Stimulated activated memory B cell treated with anti-CD40 and anti-IgM and Interleukin-4, amounts not matched to agents 10 μg/mL and 1 μg/mL and 100 μg/mL, for 72 hours (primary cell): ENCODE measurements around the gene SAA1.

Experiments used
- ATAC-seq: fragments of 150-1000 bp; cut with Tn5 transposase; 2 replicates; pipeline ENCODE4 v1.10.0; 2021
- H3K27ac Mint-ChIP-seq: one replicate; pipeline ENCODE4 v1.8.0; 2022; ENCODE audit warnings: mild to moderate bottlenecking, mixed read lengths
- H3K27me3 Mint-ChIP-seq: one replicate; pipeline ENCODE4 v1.8.0; 2022; ENCODE audit warnings: mixed read lengths
- H3K36me3 Mint-ChIP-seq: one replicate; pipeline ENCODE4 v1.8.0; 2022; ENCODE audit warnings: mixed read lengths
- H3K4me1 Mint-ChIP-seq: one replicate; pipeline ENCODE4 v1.8.0; 2022; ENCODE audit warnings: mixed read lengths
- H3K4me3 Mint-ChIP-seq: one replicate; pipeline ENCODE4 v1.8.0; 2022; ENCODE audit warnings: mild to moderate bottlenecking, moderate library complexity, mixed read lengths
- H3K9me3 Mint-ChIP-seq: one replicate; pipeline ENCODE4 v1.8.0; 2022; ENCODE audit warnings: mixed read lengths

Gene SAA1

GRCh38 chr11:18265949-18266348 lies at the start of gene SAA1:
TSS of gene SAA1 (plus strand) at chr11:18266264. CDS start at chr11:18266888, 624 bp downstream.
- H3K4me1 Mint-ChIP-seq: peaks cover 34% of the 10 kb centered on the region
- no peaks in the 10 kb centered on the region for H3K27me3 Mint-ChIP-seq
- no peaks in the 10 kb centered on the region for H3K36me3 Mint-ChIP-seq
- H3K9me3 Mint-ChIP-seq: peaks cover 2% of the 10 kb centered on the region
- no peak for ATAC-seq
- H3K4me3 Mint-ChIP-seq: no peak within 1 kb of the TSS
- H3K27ac Mint-ChIP-seq: peak within 1 kb of the TSS; percentile 43

- Mint-ChIP-seq H3K27me3 (no peaks in the 10 kb centered on the region), H3K4me1 (peaks cover 18% of the 10 kb centered on the region), H3K9me3 (peaks cover 15% of the 10 kb centered on the region), H3K36me3 (no peaks in the 10 kb centered on the region), H3K4me3 (no peak overlapping the region), H3K27ac (no peak overlapping the region)
- ATAC-seq: no peak
These were observed 44.7 kb upstream of the SAA1 start for GRCh38 chr11:18221274-18221876.

GRCh38 chr11:18222814-18223421 lies 43.1 kb upstream of the SAA1 start:
- no peak for ATAC-seq

GRCh38 chr11:18223591-18224387 lies 42.3 kb upstream of the SAA1 start:
- no peaks in the 10 kb centered on the region for H3K36me3 Mint-ChIP-seq
- no peak overlapping the region for H3K4me3 Mint-ChIP-seq
- no peak overlapping the region for H3K27ac Mint-ChIP-seq
- peaks cover 24% of the 10 kb centered on the region for H3K4me1 Mint-ChIP-seq
- peaks cover 14% of the 10 kb centered on the region for H3K9me3 Mint-ChIP-seq
- no peak for ATAC-seq
- H3K27me3 Mint-ChIP-seq: no peaks in the 10 kb centered on the region

More at GRCh38 chr11:18222814-18223421, 43.1 kb upstream of the SAA1 start:
- Mint-ChIP-seq H3K4me3 (no peak overlapping the region), H3K9me3 (peaks cover 15% of the 10 kb centered on the region), H3K4me1 (peaks cover 18% of the 10 kb centered on the region), H3K27me3 (no peaks in the 10 kb centered on the region), H3K27ac (no peak overlapping the region), H3K36me3 (no peaks in the 10 kb centered on the region)

GRCh38 chr11:18225913-18226312 lies 40.2 kb upstream of the SAA1 start:
- Mint-ChIP-seq H3K36me3 (no peaks in the 10 kb centered on the region), H3K27me3 (no peaks in the 10 kb centered on the region), H3K27ac (no peak overlapping the region), H3K4me1 (peaks cover 36% of the 10 kb centered on the region), H3K9me3 (peaks cover 8% of the 10 kb centered on the region), H3K4me3 (no peak overlapping the region)
- no peak for ATAC-seq

- H3K9me3 Mint-ChIP-seq: peaks cover 5% of the 10 kb centered on the region
- H3K27me3 Mint-ChIP-seq: no peaks in the 10 kb centered on the region
- H3K27ac Mint-ChIP-seq: peak overlapping the region; percentile 41
- H3K4me3 Mint-ChIP-seq: no peak overlapping the region
- peaks cover 28% of the 10 kb centered on the region for H3K4me1 Mint-ChIP-seq
- ATAC-seq: peak; percentile 96
- no peaks in the 10 kb centered on the region for H3K36me3 Mint-ChIP-seq
These were observed 36.6 kb upstream of the SAA1 start for GRCh38 chr11:18229501-18229900.

- Mint-ChIP-seq H3K27ac (no peak overlapping the region), H3K4me3 (no peak overlapping the region), H3K27me3 (peaks cover 3% of the 10 kb centered on the region), H3K9me3 (peaks cover 5% of the 10 kb centered on the region), H3K4me1 (peaks cover 21% of the 10 kb centered on the region), H3K36me3 (no peaks in the 10 kb centered on the region)
- no peak for ATAC-seq
These were observed 35.2 kb upstream of the SAA1 start for GRCh38 chr11:18230859-18231258.

GRCh38 chr11:18233912-18234311 lies 32.2 kb upstream of the SAA1 start:
- no peak for ATAC-seq
- H3K27me3 Mint-ChIP-seq: peaks cover 9% of the 10 kb centered on the region
- H3K36me3 Mint-ChIP-seq: no peaks in the 10 kb centered on the region
- no peak overlapping the region for H3K4me3 Mint-ChIP-seq
- H3K9me3 Mint-ChIP-seq: peaks cover under 1% of the 10 kb centered on the region
- no peak overlapping the region for H3K27ac Mint-ChIP-seq
- peaks cover 11% of the 10 kb centered on the region for H3K4me1 Mint-ChIP-seq

GRCh38 chr11:18235394-18236334 lies 30.4 kb upstream of the SAA1 start:
- no peak for ATAC-seq
- H3K27me3 Mint-ChIP-seq: peaks cover 9% of the 10 kb centered on the region
- no peak overlapping the region for H3K4me3 Mint-ChIP-seq
- no peak overlapping the region for H3K27ac Mint-ChIP-seq
- no peaks in the 10 kb centered on the region for H3K36me3 Mint-ChIP-seq
- no peaks in the 10 kb centered on the region for H3K4me1 Mint-ChIP-seq
- H3K9me3 Mint-ChIP-seq: peaks cover under 1% of the 10 kb centered on the region

GRCh38 chr11:18236664-18237356 lies 29.3 kb upstream of the SAA1 start, which contains the start of gene SAA4:
TSS of gene SAA4 (minus strand) at chr11:18236802. CDS start at chr11:18235926, 876 bp downstream.
- Mint-ChIP-seq H3K27me3 (peaks cover 9% of the 10 kb centered on the region), H3K36me3 (no peaks in the 10 kb centered on the region)

GRCh38 chr11:18239655-18240054 lies 26.4 kb upstream of the SAA1 start:
- Mint-ChIP-seq H3K4me1 (peaks cover 6% of the 10 kb centered on the region), H3K9me3 (peaks cover 10% of the 10 kb centered on the region), H3K36me3 (peaks cover 6% of the 10 kb centered on the region), H3K27me3 (peaks cover 9% of the 10 kb centered on the region), H3K27ac (no peak overlapping the region), H3K4me3 (no peak overlapping the region)
- no peak for ATAC-seq

More at GRCh38 chr11:18236664-18237356, 29.3 kb upstream of the SAA1 start, which contains the start of gene SAA4:
- Mint-ChIP-seq H3K4me3 (no peak within 1 kb of the TSS), H3K4me1 (no peaks in the 10 kb centered on the region), H3K9me3 (peaks cover 4% of the 10 kb centered on the region), H3K27ac (no peak within 1 kb of the TSS)
- ATAC-seq: no peak

GRCh38 chr11:18243783-18244362 lies 22.2 kb upstream of the SAA1 start:
- Mint-ChIP-seq H3K4me3 (no peak overlapping the region), H3K9me3 (peaks cover 10% of the 10 kb centered on the region), H3K36me3 (peaks cover 6% of the 10 kb centered on the region), H3K27me3 (no peaks in the 10 kb centered on the region), H3K27ac (no peak overlapping the region), H3K4me1 (peaks cover 19% of the 10 kb centered on the region)
- no peak for ATAC-seq

- peaks cover 6% of the 10 kb centered on the region for H3K36me3 Mint-ChIP-seq
- no peaks in the 10 kb centered on the region for H3K27me3 Mint-ChIP-seq
- H3K4me1 Mint-ChIP-seq: peaks cover 19% of the 10 kb centered on the region
- ATAC-seq: no peak
- H3K27ac Mint-ChIP-seq: no peak overlapping the region
- H3K4me3 Mint-ChIP-seq: no peak overlapping the region
- peaks cover 10% of the 10 kb centered on the region for H3K9me3 Mint-ChIP-seq
These were observed 20.7 kb upstream of the SAA1 start for GRCh38 chr11:18245396-18245795.
